ENCODE measurements around the gene KCNQ1OT1. TPM values are rescaled to one million over a fixed set of nuclear protein-coding genes. Genes with fewer than 3 reads are reported as not detected.

Gene KCNQ1OT1
- total RNA-seq, 1 experiment from 2014 or later, result 2.4 TPM

GRCh38 chr11:2559527-2560311 is 140.1 kb downstream of the KCNQ1OT1 start:
- peaks cover 7% of the 10 kb centered on the region for H3K36me3 Mint-ChIP-seq
- H3K4me1 Mint-ChIP-seq, result peaks cover 1% of the 10 kb centered on the region; the same call in 1 of the 2 replicates
- no peak for ATAC-seq
- POLR2A ChIA-PET, result no interaction called here
- CTCF ChIA-PET, result no interaction called here
- peaks cover 78% of the 10 kb centered on the region for H3K27me3 Mint-ChIP-seq (ENCODE audit: low read depth)
- DNase-seq (ENCODE audit: low spot score), result peak; percentile 7
- no peak overlapping the region for H3K4me3 Mint-ChIP-seq
- peaks cover 17% of the 10 kb centered on the region for H3K9me3 Mint-ChIP-seq
- TF ChIP-seq SP1 (CRISPR knock-in tag; conservative IDR thresholded peaks at IDR 0.05) (no peak), MAX (CRISPR knock-in tag; IDR thresholded peaks at IDR 0.05) (no peak), TEAD1 (CRISPR knock-in tag; IDR thresholded peaks at IDR 0.05) (no peak), PRRX2 (CRISPR knock-in tag; IDR thresholded peaks at IDR 0.05) (no peak), PREB (CRISPR knock-in tag; IDR thresholded peaks at IDR 0.05; ENCODE audit: borderline replicate concordance) (no peak), ELF4 (CRISPR knock-in tag; IDR thresholded peaks at IDR 0.05; ENCODE audit: low read depth) (no peak), MXD4 (CRISPR knock-in tag; IDR thresholded peaks at IDR 0.05; ENCODE audit: borderline replicate concordance) (no peak), ZNF317 (CRISPR knock-in tag; IDR thresholded peaks at IDR 0.05; ENCODE audit: borderline replicate concordance, low read depth) (no peak), NR3C1 (CRISPR knock-in tag; conservative IDR thresholded peaks at IDR 0.05; ENCODE audit: low read depth) (no peak), SOX15 (CRISPR knock-in tag; IDR thresholded peaks at IDR 0.05) (no peak), GTF2I (CRISPR knock-in tag; conservative IDR thresholded peaks at IDR 0.05) (no peak), NFYB (CRISPR knock-in tag; conservative IDR thresholded peaks at IDR 0.05; ENCODE audit: low read depth) (no peak), FOXP1 (CRISPR knock-in tag; IDR thresholded peaks at IDR 0.05; ENCODE audit: borderline replicate concordance) (no peak), ZNF121 (CRISPR knock-in tag; IDR thresholded peaks at IDR 0.05) (no peak), FOXJ3 (CRISPR knock-in tag; IDR thresholded peaks at IDR 0.05; ENCODE audit: borderline replicate concordance) (no peak), GRHL2 (CRISPR knock-in tag; IDR thresholded peaks at IDR 0.05; ENCODE audit: insufficient replicate concordance, severe bottlenecking) (no peak), IRF2 (CRISPR knock-in tag; IDR thresholded peaks at IDR 0.05; ENCODE audit: borderline replicate concordance, low read depth) (no peak)
- TF ChIP-seq, protein P1, sequence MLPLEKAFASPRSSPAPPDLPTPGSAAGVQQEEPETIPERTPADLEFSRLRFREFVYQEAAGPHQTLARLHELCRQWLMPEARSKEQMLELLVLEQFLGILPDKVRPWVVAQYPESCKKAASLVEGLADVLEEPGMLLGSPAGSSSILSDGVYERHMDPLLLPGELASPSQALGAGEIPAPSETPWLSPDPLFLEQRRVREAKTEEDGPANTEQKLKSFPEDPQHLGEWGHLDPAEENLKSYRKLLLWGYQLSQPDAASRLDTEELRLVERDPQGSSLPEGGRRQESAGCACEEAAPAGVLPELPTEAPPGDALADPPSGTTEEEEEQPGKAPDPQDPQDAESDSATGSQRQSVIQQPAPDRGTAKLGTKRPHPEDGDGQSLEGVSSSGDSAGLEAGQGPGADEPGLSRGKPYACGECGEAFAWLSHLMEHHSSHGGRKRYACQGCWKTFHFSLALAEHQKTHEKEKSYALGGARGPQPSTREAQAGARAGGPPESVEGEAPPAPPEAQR (CRISPR knock-in tag; IDR thresholded peaks at IDR 0.05), result no peak
- TF ChIP-seq, protein P2, sequence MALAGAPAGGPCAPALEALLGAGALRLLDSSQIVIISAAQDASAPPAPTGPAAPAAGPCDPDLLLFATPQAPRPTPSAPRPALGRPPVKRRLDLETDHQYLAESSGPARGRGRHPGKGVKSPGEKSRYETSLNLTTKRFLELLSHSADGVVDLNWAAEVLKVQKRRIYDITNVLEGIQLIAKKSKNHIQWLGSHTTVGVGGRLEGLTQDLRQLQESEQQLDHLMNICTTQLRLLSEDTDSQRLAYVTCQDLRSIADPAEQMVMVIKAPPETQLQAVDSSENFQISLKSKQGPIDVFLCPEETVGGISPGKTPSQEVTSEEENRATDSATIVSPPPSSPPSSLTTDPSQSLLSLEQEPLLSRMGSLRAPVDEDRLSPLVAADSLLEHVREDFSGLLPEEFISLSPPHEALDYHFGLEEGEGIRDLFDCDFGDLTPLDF (CRISPR knock-in tag; IDR thresholded peaks at IDR 0.05), result no peak
- TF ChIP-seq, protein P3, sequence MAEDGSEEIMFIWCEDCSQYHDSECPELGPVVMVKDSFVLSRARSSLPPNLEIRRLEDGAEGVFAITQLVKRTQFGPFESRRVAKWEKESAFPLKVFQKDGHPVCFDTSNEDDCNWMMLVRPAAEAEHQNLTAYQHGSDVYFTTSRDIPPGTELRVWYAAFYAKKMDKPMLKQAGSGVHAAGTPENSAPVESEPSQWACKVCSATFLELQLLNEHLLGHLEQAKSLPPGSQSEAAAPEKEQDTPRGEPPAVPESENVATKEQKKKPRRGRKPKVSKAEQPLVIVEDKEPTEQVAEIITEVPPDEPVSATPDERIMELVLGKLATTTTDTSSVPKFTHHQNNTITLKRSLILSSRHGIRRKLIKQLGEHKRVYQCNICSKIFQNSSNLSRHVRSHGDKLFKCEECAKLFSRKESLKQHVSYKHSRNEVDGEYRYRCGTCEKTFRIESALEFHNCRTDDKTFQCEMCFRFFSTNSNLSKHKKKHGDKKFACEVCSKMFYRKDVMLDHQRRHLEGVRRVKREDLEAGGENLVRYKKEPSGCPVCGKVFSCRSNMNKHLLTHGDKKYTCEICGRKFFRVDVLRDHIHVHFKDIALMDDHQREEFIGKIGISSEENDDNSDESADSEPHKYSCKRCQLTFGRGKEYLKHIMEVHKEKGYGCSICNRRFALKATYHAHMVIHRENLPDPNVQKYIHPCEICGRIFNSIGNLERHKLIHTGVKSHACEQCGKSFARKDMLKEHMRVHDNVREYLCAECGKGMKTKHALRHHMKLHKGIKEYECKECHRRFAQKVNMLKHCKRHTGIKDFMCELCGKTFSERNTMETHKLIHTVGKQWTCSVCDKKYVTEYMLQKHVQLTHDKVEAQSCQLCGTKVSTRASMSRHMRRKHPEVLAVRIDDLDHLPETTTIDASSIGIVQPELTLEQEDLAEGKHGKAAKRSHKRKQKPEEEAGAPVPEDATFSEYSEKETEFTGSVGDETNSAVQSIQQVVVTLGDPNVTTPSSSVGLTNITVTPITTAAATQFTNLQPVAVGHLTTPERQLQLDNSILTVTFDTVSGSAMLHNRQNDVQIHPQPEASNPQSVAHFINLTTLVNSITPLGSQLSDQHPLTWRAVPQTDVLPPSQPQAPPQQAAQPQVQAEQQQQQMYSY (CRISPR knock-in tag; IDR thresholded peaks at IDR 0.05), result no peak
- no peak overlapping the region for H3K27ac Mint-ChIP-seq
